ENCODE results near the gene CLDN34. TPM values are rescaled to one million over a fixed set of nuclear protein-coding genes. Genes with fewer than 3 reads are reported as not detected.

Gene CLDN34
- polyA plus RNA-seq, 1 donor (not counting 4 experiments of a cell fraction or from before 2014, with no cell fraction given), result 0.10 TPM

- H3K27ac ChIP-seq (ENCODE audit: control insufficient read depth, insufficient read depth, low read length), result no peak overlapping the region
- no peak overlapping the region for H3K4me2 ChIP-seq (ENCODE audit: control insufficient read depth, extremely low read depth, insufficient read depth, low read depth, low read length)
- H3K27me3 ChIP-seq (ENCODE audit: control insufficient read depth, extremely low read depth, insufficient read depth, low read length), result no peaks in the 10 kb centered on the region
- H3K36me3 ChIP-seq (ENCODE audit: control insufficient read depth in 2 of 2, extremely low read depth in 1 of 2, insufficient read depth in 2 of 2, low read length in 2 of 2), result no peaks in the 10 kb centered on the region
- no peak for DNase-seq (ENCODE audit: low read depth, low spot score)
- H3K9me1 ChIP-seq (ENCODE audit: control insufficient read depth, extremely low read depth, insufficient read depth, low read length), result no peaks in the 10 kb centered on the region
- no peaks in the 10 kb centered on the region for H4K20me1 ChIP-seq (ENCODE audit: control insufficient read depth, extremely low read depth, insufficient read depth, low read length)
- no peak overlapping the region for H3K4me3 ChIP-seq (ENCODE audit: control insufficient read depth in 2 of 3, extremely low read depth in 1 of 3, insufficient read depth in 2 of 3, low read depth in 1 of 3, low read length in 3 of 3)
- H3K4me1 ChIP-seq (ENCODE audit: control insufficient read depth, extremely low read depth, insufficient read depth, low read length), result no peaks in the 10 kb centered on the region
- no peaks in the 10 kb centered on the region for H3K79me2 ChIP-seq (ENCODE audit: control insufficient read depth, insufficient read depth, low read length)
- no peaks in the 10 kb centered on the region for H3K9me3 ChIP-seq (ENCODE audit: control insufficient read depth, low read depth, low read length)
- TF ChIP-seq CTCF (optimal IDR thresholded peaks at IDR 0.05 in 1 of 3, IDR thresholded peaks at IDR 0.05 in 1 of 3, conservative IDR thresholded peaks at IDR 0.05 in 1 of 3; ENCODE audit: extremely low read depth in 1 of 3, insufficient read depth in 2 of 3, low read length in 3 of 3), result no peak
- no peak overlapping the region for H2AFZ ChIP-seq (ENCODE audit: control insufficient read depth, low read length)
- dilution Hi-C loops (cut with MboI; ENCODE audit: extremely low pct_ligation_motif_present, low sequenced_read_pairs), result no loop called here
- H3K9ac ChIP-seq (ENCODE audit: control insufficient read depth, extremely low read depth, insufficient read depth, low read length), result no peak overlapping the region
- FAIRE-seq, result no peak
Measured at GRCh38 chrX:9980927-9981326, 13.8 kb downstream of the CLDN34 start.

GRCh38 chrX:9983441-9983840 is 16.3 kb downstream of the CLDN34 start:
- FAIRE-seq, result no peak
- DNase-seq (ENCODE audit: low read depth, low spot score), result no peak
- TF ChIP-seq EZH2 (IDR thresholded peaks at IDR 0.05; ENCODE audit: low read length) (no peak), CTCF (optimal IDR thresholded peaks at IDR 0.05 in 1 of 3, IDR thresholded peaks at IDR 0.05 in 1 of 3, conservative IDR thresholded peaks at IDR 0.05 in 1 of 3; ENCODE audit: extremely low read depth in 1 of 3, insufficient read depth in 2 of 3, low read length in 3 of 3) (no peak)
- dilution Hi-C loops (cut with MboI; ENCODE audit: extremely low pct_ligation_motif_present, low sequenced_read_pairs), result no loop called here
- Histone ChIP-seq H3K4me1 (ENCODE audit: control insufficient read depth, extremely low read depth, insufficient read depth, low read length) (no peaks in the 10 kb centered on the region), H3K27me3 (ENCODE audit: control insufficient read depth, extremely low read depth, insufficient read depth, low read length) (no peaks in the 10 kb centered on the region), H3K4me2 (ENCODE audit: control insufficient read depth, extremely low read depth, insufficient read depth, low read depth, low read length) (no peak overlapping the region), H4K20me1 (ENCODE audit: control insufficient read depth, extremely low read depth, insufficient read depth, low read length) (no peaks in the 10 kb centered on the region), H2AFZ (ENCODE audit: control insufficient read depth, low read length) (no peak overlapping the region), H3K4me3 (ENCODE audit: control insufficient read depth in 2 of 3, extremely low read depth in 1 of 3, insufficient read depth in 2 of 3, low read depth in 1 of 3, low read length in 3 of 3) (no peak overlapping the region), H3K9ac (ENCODE audit: control insufficient read depth, extremely low read depth, insufficient read depth, low read length) (no peak overlapping the region), H3K27ac (ENCODE audit: control insufficient read depth, insufficient read depth, low read length) (no peak overlapping the region), H3K9me1 (ENCODE audit: control insufficient read depth, extremely low read depth, insufficient read depth, low read length) (no peaks in the 10 kb centered on the region), H3K79me2 (ENCODE audit: control insufficient read depth, insufficient read depth, low read length) (no peaks in the 10 kb centered on the region), H3K36me3 (ENCODE audit: control insufficient read depth in 2 of 2, extremely low read depth in 1 of 2, insufficient read depth in 2 of 2, low read length in 2 of 2) (no peaks in the 10 kb centered on the region), H3K9me3 (ENCODE audit: control insufficient read depth, low read depth, low read length) (no peaks in the 10 kb centered on the region)

Data from keratinocyte (primary cell).